HS-5 (cell line): ENCODE results near the gene ALDH3A2.

ENCODE experiments used
- DNase-seq: peaks from one replicate; pipeline ENCODE4 v3.0.0-alpha.2; 2012; ENCODE audit warnings: low read depth

Gene ALDH3A2

GRCh38 chr17:19648475-19649273 is at the start of gene ALDH3A2:
Gene ALDH3A2, plus strand, starts transcription at chr17:19648751. Its CDS starts 221 bp downstream, at chr17:19648972.
- peak; percentile 78 for DNase-seq

DNA sequence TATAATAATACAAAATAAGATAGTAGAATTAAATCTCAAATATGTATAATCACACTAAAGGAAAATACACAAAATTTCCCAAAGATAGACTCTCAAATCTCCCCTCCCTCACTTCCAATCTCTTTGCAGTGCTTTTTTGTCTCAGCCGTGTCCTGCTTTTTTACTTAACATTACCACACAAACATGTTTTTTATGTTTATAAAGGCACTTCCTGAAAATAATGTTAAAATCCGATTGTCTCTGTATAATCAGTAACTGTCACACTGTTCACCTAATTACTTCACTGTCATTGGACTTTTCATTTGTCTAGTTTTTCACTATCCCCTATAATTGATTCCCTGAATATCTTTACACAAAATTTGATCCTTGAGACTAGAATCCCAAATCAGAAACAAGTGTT is 38.2 kb upstream of the ALDH3A2 start:
- DNase-seq: no peak

DNA sequence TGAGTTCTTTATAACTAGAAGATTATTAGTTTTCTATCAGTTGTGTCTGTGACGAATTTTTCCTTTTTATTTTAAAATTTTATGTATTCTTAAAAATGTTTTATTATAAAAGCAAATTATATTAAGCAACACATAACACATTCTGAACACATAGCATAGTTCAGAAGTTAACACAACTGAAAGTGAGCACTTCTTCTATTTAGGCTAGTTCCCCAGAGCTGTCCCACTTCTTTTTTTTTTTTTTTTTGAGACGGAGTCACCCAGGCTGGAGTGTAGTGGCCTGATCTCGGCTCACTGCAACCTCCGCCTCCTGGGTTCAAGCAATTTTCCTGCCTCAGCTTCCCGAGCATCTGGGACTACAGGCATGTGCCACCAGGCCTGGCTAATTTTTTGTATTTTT is 37.7 kb upstream of the ALDH3A2 start:
- DNase-seq: no peak

- no peak for DNase-seq
Measured at GRCh38 chr17:19613979-19614378, 34.6 kb upstream of the ALDH3A2 start.

DNA sequence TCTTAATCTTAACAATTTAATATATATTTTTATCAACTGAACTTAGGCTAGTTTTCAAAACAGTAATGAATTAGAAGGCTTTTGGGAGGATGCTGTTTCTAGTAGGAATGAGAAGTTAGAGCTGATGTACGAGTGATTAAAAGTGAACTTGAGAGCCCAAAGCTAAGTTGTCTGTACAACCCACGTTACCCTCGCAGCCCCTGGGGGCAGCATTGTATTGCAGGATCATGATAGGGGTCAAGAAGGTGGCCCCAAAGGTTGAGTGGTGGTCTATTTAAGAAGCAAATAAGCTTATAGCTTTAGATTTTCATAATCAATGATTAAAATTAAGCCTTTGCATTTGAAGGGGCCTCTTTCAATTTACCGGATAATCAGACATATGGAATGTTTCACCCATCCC is 33.7 kb upstream of the ALDH3A2 start:
- DNase-seq: no peak

- no peak for DNase-seq
Measured at GRCh38 chr17:19618015-19618414, 30.5 kb upstream of the ALDH3A2 start.

- DNase-seq: no peak
Measured at GRCh38 chr17:19619705-19620325, 28.7 kb upstream of the ALDH3A2 start.

DNA sequence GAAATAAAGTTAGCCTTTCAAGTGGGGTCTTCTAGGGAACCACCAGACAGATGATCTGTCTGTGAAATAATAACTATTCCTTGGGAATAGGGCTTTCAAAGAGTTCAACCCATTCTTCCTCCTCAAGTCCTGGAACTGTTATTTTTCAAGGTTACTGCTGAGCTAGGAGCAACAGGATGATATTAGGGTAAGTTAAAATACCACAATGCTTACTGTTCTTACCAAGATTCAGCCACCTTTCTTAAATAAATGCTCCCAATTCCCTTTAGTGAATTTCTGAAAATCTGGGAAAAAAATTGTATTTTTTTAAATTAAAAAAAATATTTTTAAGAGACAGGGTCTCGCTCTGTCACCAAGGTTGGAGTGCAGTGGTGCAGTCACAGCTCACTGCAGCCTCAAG is 26.9 kb upstream of the ALDH3A2 start:
- DNase-seq: no peak

- no peak for DNase-seq
Measured at GRCh38 chr17:19626079-19626478, 22.5 kb upstream of the ALDH3A2 start.

DNA sequence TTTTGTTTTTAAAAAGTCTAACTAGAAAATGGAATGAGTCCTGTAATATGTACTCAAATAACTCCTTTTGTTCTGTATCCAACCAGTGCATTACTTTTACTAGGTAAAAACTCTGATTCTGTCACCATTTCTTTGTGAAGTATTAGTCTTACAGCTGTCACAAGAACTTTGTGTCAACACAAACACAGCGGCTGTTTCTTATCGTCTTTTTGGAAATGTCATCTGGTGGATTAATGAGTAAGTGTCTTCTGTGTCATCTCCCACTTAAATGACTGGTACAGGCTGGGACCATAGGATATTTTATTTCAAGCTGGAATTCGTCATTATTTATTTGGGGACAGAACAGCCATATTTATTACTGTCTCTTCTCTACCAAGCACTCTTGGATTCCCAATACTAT is 19.1 kb upstream of the ALDH3A2 start:
- no peak for DNase-seq

DNA sequence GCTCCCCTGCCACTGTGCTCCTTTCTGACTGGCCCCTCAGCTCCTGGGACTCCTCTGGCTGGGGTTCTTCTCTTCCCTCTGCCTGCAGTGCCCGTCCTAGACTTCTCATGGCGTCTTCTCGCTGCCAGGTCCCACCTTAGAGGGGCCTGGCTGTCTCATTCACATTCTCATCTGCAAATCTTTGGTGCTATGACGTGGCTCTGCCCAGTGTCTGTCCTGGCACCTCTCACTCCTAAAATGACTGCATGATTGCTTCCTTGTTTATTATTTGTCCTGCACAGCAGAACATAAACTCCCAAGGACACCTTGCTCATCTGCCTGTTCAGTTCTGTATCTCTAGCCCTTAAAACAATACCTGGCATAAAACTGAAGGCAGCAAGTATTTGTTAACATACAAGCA is 18.5 kb upstream of the ALDH3A2 start:
- no peak for DNase-seq

DNA sequence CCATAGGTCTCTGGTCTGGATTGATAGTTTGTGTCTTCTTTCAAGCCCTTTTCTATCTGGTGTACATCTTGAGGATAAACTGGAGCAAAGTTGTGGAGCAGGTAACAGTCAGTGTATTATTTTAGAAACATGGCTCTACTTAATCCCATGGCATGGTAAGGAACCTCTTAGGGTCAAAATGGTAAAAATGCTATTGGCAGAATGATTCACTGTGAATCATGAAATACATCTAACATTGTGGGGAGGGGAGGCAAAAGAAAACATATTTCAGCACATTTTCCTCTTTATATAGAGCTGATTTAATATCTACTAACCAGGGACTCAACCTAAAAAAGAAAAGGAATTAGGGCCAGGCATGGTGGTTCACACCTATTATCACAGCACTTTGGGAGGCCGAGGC is 17.9 kb upstream of the ALDH3A2 start:
- no peak for DNase-seq

DNA sequence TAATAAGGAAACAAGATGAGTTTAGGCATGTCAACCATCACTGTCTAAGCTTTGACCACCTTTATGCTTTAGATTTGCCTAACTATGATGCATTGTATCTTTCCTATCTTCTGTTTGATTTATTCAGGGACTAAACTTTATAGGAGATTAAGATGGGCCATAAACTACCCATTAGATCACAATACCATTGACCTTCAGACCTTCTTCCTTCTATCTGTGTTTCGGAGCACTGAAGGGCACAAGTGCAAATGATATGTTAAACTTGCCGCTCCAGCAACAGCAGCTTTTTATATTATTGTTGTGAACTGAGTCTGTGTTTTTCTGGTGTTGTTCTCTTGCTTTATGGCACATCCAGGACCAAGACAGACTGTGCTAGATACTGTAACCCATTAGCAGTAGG is 16.6 kb upstream of the ALDH3A2 start:
- DNase-seq: no peak

DNA sequence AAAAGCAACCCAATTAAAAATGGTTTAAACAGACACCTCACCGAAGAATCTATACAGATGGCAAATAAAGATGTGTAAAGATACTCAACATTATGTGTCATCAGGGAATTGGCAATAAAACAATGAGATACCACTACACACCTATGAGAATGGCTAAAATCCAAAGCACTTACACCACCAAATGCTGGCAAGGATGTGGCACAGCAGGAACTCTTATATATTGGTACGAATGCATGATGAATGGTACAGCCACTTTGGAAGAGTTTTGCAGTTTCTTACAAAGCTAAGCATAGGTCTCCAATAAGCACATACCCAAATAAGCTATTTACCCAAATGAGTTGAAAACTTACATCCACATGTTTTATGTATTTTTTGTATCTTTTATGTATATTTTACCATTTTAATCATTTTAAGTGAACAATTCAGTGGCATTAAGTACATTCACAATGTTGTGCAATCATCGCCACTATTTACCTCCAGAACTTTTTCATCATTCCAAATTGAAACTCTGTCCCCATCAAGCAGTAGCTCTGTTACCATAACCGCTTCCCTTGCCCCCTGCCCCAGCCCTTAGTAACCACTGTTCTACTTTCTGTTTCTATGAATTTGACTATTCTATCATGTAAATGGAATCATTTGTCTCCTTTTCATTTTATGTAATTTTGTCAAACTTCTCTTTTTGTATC is 6.7 kb upstream of the ALDH3A2 start:
- DNase-seq: no peak

- no peak for DNase-seq
Measured at GRCh38 chr17:19642373-19642893, 6.1 kb upstream of the ALDH3A2 start.

DNA sequence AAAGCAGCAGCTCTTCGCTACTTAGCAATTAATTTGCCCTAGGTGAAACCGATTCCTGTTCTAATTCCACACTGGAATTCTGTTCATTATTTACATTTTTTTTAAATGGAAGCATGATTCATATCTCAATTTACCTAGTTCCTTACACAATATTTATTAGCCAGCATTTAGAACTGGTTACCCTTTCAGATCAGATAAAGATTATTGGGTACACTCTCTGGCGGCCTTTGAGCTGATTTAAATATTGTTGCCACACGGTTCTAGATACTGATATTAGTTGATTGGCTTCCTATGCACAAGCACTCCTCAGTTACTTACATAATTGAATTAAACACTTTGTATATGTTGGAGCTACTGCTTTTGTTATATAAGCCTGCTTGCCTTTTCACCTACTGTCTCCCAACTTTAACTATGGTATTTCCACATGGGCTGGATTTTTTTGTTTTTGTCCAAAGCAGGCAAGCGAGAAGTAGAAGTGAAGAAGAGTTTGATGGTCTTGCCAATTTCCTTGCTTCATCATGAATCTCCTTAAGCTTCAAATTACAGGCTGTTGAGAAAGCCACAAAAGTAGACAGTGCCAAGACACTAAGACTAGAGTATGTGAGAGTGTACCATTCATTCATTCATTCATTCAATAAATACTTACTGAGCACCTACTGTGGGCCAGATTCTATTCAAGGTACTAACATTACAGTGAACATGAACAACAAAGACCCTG is 3.9 kb upstream of the ALDH3A2 start:
- DNase-seq: no peak

GRCh38 chr17:19645734-19646201 is 2.8 kb upstream of the ALDH3A2 start:
- DNase-seq: no peak

GRCh38 chr17:19646788-19647696 is 1.5 kb upstream of the ALDH3A2 start:
- DNase-seq: no peak

GRCh38 chr17:19647697-19648474 is 665 bp upstream of the ALDH3A2 start:
- peak; percentile 65 for DNase-seq

- DNase-seq: no peak
Measured at GRCh38 chr17:19649274-19649541, 657 bp downstream of the ALDH3A2 start.

DNA sequence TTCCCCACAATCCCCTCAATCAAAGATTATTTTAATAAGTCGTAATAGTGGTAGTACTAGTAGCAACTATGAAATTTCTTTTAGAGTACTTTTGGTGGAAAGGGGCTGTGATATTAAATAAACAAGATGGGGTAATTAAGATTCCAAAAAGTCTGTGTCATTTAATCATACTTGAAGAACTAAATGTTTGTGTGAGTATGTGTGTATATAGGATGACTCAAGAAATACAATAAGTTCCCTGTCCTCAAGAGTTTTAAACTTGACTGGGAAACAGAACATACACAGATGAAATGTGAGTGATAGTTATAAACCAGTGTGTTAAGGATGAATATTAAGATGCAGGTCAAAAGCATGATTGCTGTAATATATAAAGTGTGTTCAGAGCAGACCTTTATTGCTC is 2.3 kb downstream of the ALDH3A2 start:
- DNase-seq: no peak
